Panc1 (cell line): Measurements from ENCODE around the gene MYO18B. TPM values are rescaled to one million over a fixed set of nuclear protein-coding genes. Genes with fewer than 3 reads are reported as not detected.

Experiments used
- ATAC-seq: fragments of 200-7000 bp; cut with Tn5 transposase; 2 replicates; pipeline ENCODE4 v1.9.1; 2020; ENCODE audit warnings: mild to moderate bottlenecking, moderate library complexity
- BruUV-seq: library from RNA; stranded (reverse); fragments of 400-500 nt; replicated peaks from 2 replicates; lab custom pipeline; 2021; lab: Mats Ljungman, UMichigan
- CTCF ChIA-PET: fragments of 300-600 bp; sonication (Branson Sonifier 250); formaldehyde crosslinking; loops from one replicate; lab custom pipeline; 2022; ENCODE audit warnings: antibody characterized with exemption; lab: Charles Lee
- POLR2A ChIA-PET: fragments of 300-600 bp; sonication (Branson Sonifier 250); formaldehyde crosslinking; loops from one replicate; lab custom pipeline; 2022; ENCODE audit warnings: antibody characterized with exemption; lab: Charles Lee
- DNase-seq: peaks from one replicate; pipeline ENCODE4 v3.0.0-alpha.2; 2010; ENCODE audit warnings: low read depth, low spot score
- H3K27ac ChIP-seq: 2 replicates; pipeline ENCODE4 v1.5.1; 2011; ENCODE audit warnings: mild to moderate bottlenecking, low read length, inconsistent platforms
- H3K27me3 ChIP-seq: fragments of 200-500 bp; sonication (Bioruptor generic); 2 replicates; pipeline ENCODE4 v1.6.0; 2014; ENCODE audit warnings: low read length, inconsistent platforms; ENCODE audit not compliant: control insufficient read depth, insufficient read depth
- H3K36me3 ChIP-seq: fragments of 200-500 bp; sonication (Bioruptor generic); 2 replicates; pipeline ENCODE4 v1.5.1; 2014; ENCODE audit warnings: inconsistent platforms, mild to moderate bottlenecking, low read length, moderate library complexity; ENCODE audit not compliant: control insufficient read depth, insufficient read depth
- H3K4me1 ChIP-seq: 2 replicates; pipeline ENCODE4 v1.5.1; 2011; ENCODE audit warnings: inconsistent platforms, mild to moderate bottlenecking, low read length, moderate library complexity; ENCODE audit not compliant: control insufficient read depth, insufficient read depth
- H3K4me3 ChIP-seq, 2 experiments: 2 replicates each; pipeline ENCODE4 v1.5.1; 2011 to 2012; ENCODE audit warnings: low read depth in 2 of 2, low read length in 2 of 2, mild to moderate bottlenecking in 2 of 2, inconsistent platforms in 1 of 2, moderate library complexity in 1 of 2
- H3K9me3 ChIP-seq: fragments of 200-500 bp; sonication (Bioruptor generic); 2 replicates; pipeline ENCODE4 v1.5.1; 2014; ENCODE audit warnings: low read depth, mild to moderate bottlenecking, inconsistent platforms, low read length, moderate library complexity; ENCODE audit not compliant: control insufficient read depth, insufficient read depth
- POLR2AphosphoS5 ChIP-seq: IDR thresholded peaks from 2 replicates; pipeline ENCODE4 v1.6.1; 2012; ENCODE audit warnings: mild to moderate bottlenecking, low read depth, low read length, moderate library complexity
- SIN3A ChIP-seq: IDR thresholded peaks from 2 replicates; pipeline ENCODE4 v1.6.1; 2012; ENCODE audit warnings: low read depth, mild to moderate bottlenecking, low read length, moderate library complexity, borderline replicate concordance; ENCODE audit not compliant: insufficient read depth
- TCF7L2 ChIP-seq: IDR thresholded peaks from 2 replicates; pipeline ENCODE4 v1.6.1; 2011; ENCODE audit warnings: mild to moderate bottlenecking, low read depth, low read length, inconsistent platforms
- in situ Hi-C: cut with HindIII; loops from 2 replicates; pipeline ENCODE4 v1.10.0; 2016; ENCODE audit warnings: low sequenced_read_pairs, low pct_unique_long_range_greater_than_20kb
- intact Hi-C: fragments of 100-400 bp; cut with micrococcal nuclease; formaldehyde crosslinking; loops from one replicate; pipeline ENCODE4 v1.10.0; 2022; ENCODE audit not compliant: unreplicated experiment
- total RNA-seq: library from RNA; stranded (reverse); gene quantifications from one replicate; pipeline ENCODE4 v1.2.1, GENCODE V29; 2021; ENCODE audit not compliant: unreplicated experiment
- TF ChIP-seq, protein P1 (sequence below): fragments of 450-650 bp; IDR thresholded peaks from 2 replicates; pipeline ENCODE4 v1.5.1; 2017; ENCODE audit warnings: mild to moderate bottlenecking
- TF ChIP-seq, protein P2 (sequence below), 2 experiments: IDR thresholded peaks; 2 replicates each; pipeline ENCODE4 v1.6.1; 2011 to 2012; ENCODE audit warnings: low read depth in 2 of 2, control low read depth in 1 of 2, low read length in 1 of 2, mild to moderate bottlenecking in 1 of 2, moderate library complexity in 1 of 2; ENCODE audit not compliant: insufficient read depth in 1 of 2

The MYO18B gene
- total RNA-seq, 1 experiment from 2014 or later: not detected

DNA sequence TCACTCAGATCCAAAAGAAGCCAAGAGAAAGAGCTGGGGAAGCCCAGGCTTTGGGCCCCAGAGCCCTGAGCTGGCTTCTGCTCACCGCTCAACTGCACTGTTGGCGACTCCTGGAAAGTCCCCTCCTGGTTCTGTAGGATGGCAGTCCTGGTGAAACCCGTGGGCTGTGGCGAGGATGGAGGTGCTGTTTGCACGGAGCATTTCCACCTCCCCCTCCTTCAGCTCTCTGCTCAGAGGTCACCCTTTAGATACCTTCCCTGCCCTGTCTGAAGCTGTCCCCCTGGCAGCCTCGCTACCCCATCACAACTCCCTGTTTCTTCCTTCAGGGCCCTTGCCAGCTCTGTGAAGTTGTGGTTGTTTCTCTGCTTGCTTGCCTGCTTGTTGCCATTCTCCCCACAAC is 97.8 kb downstream of the MYO18B start:
- no peak for TF ChIP-seq TCF7L2
- TF ChIP-seq SIN3A: no peak
- TF ChIP-seq, protein P1, sequence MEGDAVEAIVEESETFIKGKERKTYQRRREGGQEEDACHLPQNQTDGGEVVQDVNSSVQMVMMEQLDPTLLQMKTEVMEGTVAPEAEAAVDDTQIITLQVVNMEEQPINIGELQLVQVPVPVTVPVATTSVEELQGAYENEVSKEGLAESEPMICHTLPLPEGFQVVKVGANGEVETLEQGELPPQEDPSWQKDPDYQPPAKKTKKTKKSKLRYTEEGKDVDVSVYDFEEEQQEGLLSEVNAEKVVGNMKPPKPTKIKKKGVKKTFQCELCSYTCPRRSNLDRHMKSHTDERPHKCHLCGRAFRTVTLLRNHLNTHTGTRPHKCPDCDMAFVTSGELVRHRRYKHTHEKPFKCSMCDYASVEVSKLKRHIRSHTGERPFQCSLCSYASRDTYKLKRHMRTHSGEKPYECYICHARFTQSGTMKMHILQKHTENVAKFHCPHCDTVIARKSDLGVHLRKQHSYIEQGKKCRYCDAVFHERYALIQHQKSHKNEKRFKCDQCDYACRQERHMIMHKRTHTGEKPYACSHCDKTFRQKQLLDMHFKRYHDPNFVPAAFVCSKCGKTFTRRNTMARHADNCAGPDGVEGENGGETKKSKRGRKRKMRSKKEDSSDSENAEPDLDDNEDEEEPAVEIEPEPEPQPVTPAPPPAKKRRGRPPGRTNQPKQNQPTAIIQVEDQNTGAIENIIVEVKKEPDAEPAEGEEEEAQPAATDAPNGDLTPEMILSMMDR: no peak
- TF ChIP-seq POLR2AphosphoS5: no peak
- TF ChIP-seq, protein P2, sequence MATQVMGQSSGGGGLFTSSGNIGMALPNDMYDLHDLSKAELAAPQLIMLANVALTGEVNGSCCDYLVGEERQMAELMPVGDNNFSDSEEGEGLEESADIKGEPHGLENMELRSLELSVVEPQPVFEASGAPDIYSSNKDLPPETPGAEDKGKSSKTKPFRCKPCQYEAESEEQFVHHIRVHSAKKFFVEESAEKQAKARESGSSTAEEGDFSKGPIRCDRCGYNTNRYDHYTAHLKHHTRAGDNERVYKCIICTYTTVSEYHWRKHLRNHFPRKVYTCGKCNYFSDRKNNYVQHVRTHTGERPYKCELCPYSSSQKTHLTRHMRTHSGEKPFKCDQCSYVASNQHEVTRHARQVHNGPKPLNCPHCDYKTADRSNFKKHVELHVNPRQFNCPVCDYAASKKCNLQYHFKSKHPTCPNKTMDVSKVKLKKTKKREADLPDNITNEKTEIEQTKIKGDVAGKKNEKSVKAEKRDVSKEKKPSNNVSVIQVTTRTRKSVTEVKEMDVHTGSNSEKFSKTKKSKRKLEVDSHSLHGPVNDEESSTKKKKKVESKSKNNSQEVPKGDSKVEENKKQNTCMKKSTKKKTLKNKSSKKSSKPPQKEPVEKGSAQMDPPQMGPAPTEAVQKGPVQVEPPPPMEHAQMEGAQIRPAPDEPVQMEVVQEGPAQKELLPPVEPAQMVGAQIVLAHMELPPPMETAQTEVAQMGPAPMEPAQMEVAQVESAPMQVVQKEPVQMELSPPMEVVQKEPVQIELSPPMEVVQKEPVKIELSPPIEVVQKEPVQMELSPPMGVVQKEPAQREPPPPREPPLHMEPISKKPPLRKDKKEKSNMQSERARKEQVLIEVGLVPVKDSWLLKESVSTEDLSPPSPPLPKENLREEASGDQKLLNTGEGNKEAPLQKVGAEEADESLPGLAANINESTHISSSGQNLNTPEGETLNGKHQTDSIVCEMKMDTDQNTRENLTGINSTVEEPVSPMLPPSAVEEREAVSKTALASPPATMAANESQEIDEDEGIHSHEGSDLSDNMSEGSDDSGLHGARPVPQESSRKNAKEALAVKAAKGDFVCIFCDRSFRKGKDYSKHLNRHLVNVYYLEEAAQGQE (IDR thresholded peaks at IDR 0.05; ENCODE audit: insufficient read depth in 1 of 2, low read depth in 2 of 2, low read length in 1 of 2): no peak
- ATAC-seq (no peak), DNase-seq (no peak)
- Histone ChIP-seq H3K4me3 (no peak overlapping the region), H3K27me3 (no peaks in the 10 kb centered on the region), H3K4me1 (no peaks in the 10 kb centered on the region), H3K27ac (no peak overlapping the region), H3K36me3 (no peaks in the 10 kb centered on the region), H3K9me3 (no peaks in the 10 kb centered on the region)
- intact Hi-C loops: no loop called here
- in situ Hi-C loops: no loop called here
- ChIA-PET CTCF (no interaction called here), POLR2A (no interaction called here)
- no TSS peak for BruUV-seq

DNA sequence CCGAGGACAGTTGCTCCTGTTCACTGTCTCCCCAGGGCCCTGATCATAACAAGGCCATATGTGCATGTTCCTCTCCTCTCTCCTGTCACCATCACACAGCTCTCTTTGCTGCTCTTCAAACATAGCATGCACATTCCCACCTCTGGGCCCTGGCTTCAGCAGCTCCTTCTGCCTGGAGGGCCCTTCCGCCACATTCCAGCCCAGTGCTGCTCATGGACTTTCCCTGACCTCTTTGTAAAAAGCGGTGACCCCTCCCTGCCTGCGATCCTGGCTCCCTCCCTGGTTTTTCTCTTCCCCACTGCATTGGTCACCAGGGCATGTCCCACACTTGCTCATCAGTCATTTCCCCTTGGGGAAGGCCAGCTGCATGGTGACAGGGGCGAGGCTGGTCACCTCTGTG is 98.2 kb downstream of the MYO18B start:
- no peak for DNase-seq
- ChIA-PET CTCF (no interaction called here), POLR2A (no interaction called here)
- in situ Hi-C loops (no loop called here), intact Hi-C loops (no loop called here)
- H3K9me3 ChIP-seq: no peaks in the 10 kb centered on the region
- no peaks in the 10 kb centered on the region for H3K27me3 ChIP-seq
- H3K4me1 ChIP-seq: no peaks in the 10 kb centered on the region
- no peak for ATAC-seq
- no peak for TF ChIP-seq SIN3A
- no peak for TF ChIP-seq POLR2AphosphoS5
- no peak for TF ChIP-seq TCF7L2
- TF ChIP-seq, protein P2 (IDR thresholded peaks at IDR 0.05; ENCODE audit: insufficient read depth in 1 of 2, low read depth in 2 of 2, low read length in 1 of 2): no peak
- no TSS peak for BruUV-seq
- no peaks in the 10 kb centered on the region for H3K36me3 ChIP-seq
- H3K27ac ChIP-seq: no peak overlapping the region
- no peak overlapping the region for H3K4me3 ChIP-seq
